Loucy (cell line): Measurements from ENCODE around the gene SPATA25.

Experiments
- H2AFZ ChIP-seq: fragments of 200-600 bp; sonication (generic); 2 replicates; pipeline ENCODE4 v1.6.0; 2016; ENCODE audit warnings: antibody characterized with exemption, mild to moderate bottlenecking, low read length, moderate library complexity
- H3F3A ChIP-seq: fragments of 200-600 bp; 2 replicates; pipeline ENCODE4 v1.6.0; 2016; ENCODE audit warnings: antibody characterized with exemption, low read depth, mild to moderate bottlenecking
- H3K27me3 ChIP-seq: fragments of 200-600 bp; sonication (generic); 2 replicates; pipeline ENCODE4 v1.6.1; 2014; ENCODE audit warnings: low read length, mild to moderate bottlenecking; ENCODE audit not compliant: insufficient read depth, poor library complexity, severe bottlenecking
- H3K36me3 ChIP-seq: fragments of 200-600 bp; sonication (generic); 2 replicates; pipeline ENCODE4 v1.6.1; 2016; ENCODE audit warnings: low read length; ENCODE audit not compliant: insufficient read depth
- H3K4me1 ChIP-seq: fragments of 200-600 bp; sonication (generic); 2 replicates; pipeline ENCODE4 v1.5.1; 2014; ENCODE audit warnings: low read length, mild to moderate bottlenecking; ENCODE audit not compliant: insufficient read depth, poor library complexity, severe bottlenecking
- H3K4me2 ChIP-seq: fragments of 200-600 bp; sonication (generic); 2 replicates; pipeline ENCODE4 v1.6.0; 2014; ENCODE audit warnings: antibody characterized with exemption, low read length, low read depth, mild to moderate bottlenecking; ENCODE audit not compliant: poor library complexity, severe bottlenecking
- H3K4me3 ChIP-seq: fragments of 200-600 bp; sonication (generic); 2 replicates; pipeline ENCODE4 v1.5.1; 2014; ENCODE audit warnings: low read length, mild to moderate bottlenecking, mixed read lengths; ENCODE audit not compliant: poor library complexity, severe bottlenecking
- H3K79me2 ChIP-seq: fragments of 200-600 bp; sonication (generic); 2 replicates; pipeline ENCODE4 v1.6.1; 2014; ENCODE audit warnings: low read length; ENCODE audit not compliant: insufficient read depth
- H3K9ac ChIP-seq: fragments of 200-600 bp; sonication (generic); 2 replicates; pipeline ENCODE4 v1.6.0; 2014; ENCODE audit warnings: mild to moderate bottlenecking, low read depth, low read length, moderate library complexity; ENCODE audit not compliant: poor library complexity, severe bottlenecking
- H3K9me2 ChIP-seq: fragments of 200-600 bp; sonication (generic); replicated peaks from 2 replicates; pipeline ENCODE4 v1.6.1; 2016; ENCODE audit warnings: low read depth, low read length, mixed read lengths
- H3K9me3 ChIP-seq: fragments of 200-600 bp; sonication (generic); 2 replicates; pipeline ENCODE4 v1.6.1; 2014; ENCODE audit warnings: mild to moderate bottlenecking, antibody characterized with exemption, low read length, low read depth; ENCODE audit not compliant: insufficient read depth
- H4K20me1 ChIP-seq: fragments of 200-600 bp; sonication (generic); 2 replicates; pipeline ENCODE4 v1.6.0; 2014; ENCODE audit warnings: antibody characterized with exemption, low read length, mild to moderate bottlenecking; ENCODE audit not compliant: insufficient read depth, poor library complexity, severe bottlenecking
- CTCF ChIP-seq: fragments of 200-600 bp; sonication (generic); conservative IDR thresholded peaks from 2 replicates; pipeline ENCODE4 v1.5.1; 2014; ENCODE audit warnings: mild to moderate bottlenecking, antibody characterized with exemption, low read length
- EZH2phosphoT487 ChIP-seq: fragments of 200-600 bp; IDR thresholded peaks from 2 replicates; pipeline ENCODE4 v1.6.1; 2018; ENCODE audit warnings: antibody characterized with exemption, mild to moderate bottlenecking, moderate library complexity, borderline replicate concordance

SPATA25 gene

DNA sequence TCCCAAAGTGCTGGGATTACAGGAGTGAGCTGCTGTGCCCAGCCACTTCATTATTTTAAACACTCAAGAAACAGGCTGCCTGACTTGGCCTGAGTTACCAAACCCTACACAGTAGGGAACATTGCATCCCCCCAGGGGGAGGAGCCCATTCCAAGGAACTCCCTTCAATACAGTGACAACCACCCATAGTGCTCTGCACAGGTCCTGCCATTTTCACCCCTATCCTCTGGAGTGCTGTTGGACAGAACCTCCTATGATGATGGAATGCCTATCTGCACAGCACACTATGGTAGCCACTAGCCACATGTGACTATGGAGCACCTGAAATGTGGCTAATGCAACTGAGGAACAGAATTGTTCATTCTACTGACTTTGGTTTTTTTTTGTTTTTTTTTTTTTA lies 42.0 kb downstream of the SPATA25 start:
- Histone ChIP-seq H3K9me2 (no peaks in the 10 kb centered on the region), H3K79me2 (no peaks in the 10 kb centered on the region), H3K9me3 (no peaks in the 10 kb centered on the region), H3K4me3 (no peak overlapping the region), H3K4me1 (no peaks in the 10 kb centered on the region), H3K9ac (no peak overlapping the region), H3K4me2 (no peak overlapping the region), H3K36me3 (peaks cover 13% of the 10 kb centered on the region; the same call in 1 of the 2 replicates), H2AFZ (no peak overlapping the region), H3F3A (no peaks in the 10 kb centered on the region), H4K20me1 (no peaks in the 10 kb centered on the region), H3K27me3 (no peaks in the 10 kb centered on the region)
- TF ChIP-seq CTCF (no peak), EZH2phosphoT487 (no peak)

GRCh38 chr20:45843506-45843905 lies 43.9 kb downstream of the SPATA25 start:
- TF ChIP-seq CTCF (no peak), EZH2phosphoT487 (no peak)
- H3K79me2 ChIP-seq: no peaks in the 10 kb centered on the region
- H2AFZ ChIP-seq: no peak overlapping the region
- no peak overlapping the region for H3K4me3 ChIP-seq
- H4K20me1 ChIP-seq: no peaks in the 10 kb centered on the region
- no peaks in the 10 kb centered on the region for H3F3A ChIP-seq
- H3K4me1 ChIP-seq: no peaks in the 10 kb centered on the region
- H3K27me3 ChIP-seq: no peaks in the 10 kb centered on the region
- peaks cover 13% of the 10 kb centered on the region; the same call in 1 of the 2 replicates for H3K36me3 ChIP-seq
- H3K9me2 ChIP-seq: no peaks in the 10 kb centered on the region
- H3K9me3 ChIP-seq: no peaks in the 10 kb centered on the region
- no peak overlapping the region for H3K9ac ChIP-seq
- H3K4me2 ChIP-seq: no peak overlapping the region

DNA sequence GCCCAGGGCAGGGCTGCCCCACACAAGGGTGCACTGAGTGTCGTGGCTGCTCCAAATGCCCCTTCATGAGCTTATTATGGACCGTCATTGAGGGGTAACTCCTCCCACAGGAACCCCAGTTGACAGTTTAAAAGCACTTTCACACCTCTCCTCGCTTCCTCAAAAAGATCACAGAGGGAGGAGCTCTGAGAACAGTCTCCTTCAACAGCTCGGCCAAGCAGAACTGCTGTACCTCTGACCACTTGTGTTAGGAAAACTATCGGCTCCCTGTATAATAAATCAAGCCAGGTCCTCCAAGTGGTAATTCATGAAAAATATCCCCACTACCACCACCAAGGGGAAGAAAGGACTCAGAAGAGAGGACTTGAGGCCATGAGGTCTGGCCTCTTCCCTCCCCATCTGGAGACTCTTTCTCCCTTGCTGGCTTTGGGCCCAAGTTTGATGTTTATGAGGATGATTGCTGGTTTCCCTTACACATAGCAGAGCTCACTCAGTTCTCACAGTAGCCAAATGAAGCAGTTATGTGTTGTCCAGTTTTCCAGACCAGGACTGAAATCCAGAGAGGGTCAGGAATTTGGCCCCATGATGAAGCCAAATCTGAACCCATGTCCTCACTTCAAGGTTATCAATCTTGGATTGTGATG lies 45.1 kb downstream of the SPATA25 start:
- Histone ChIP-seq H3F3A (no peaks in the 10 kb centered on the region), H3K4me3 (no peak overlapping the region), H4K20me1 (no peaks in the 10 kb centered on the region), H3K4me2 (no peak overlapping the region), H3K9me3 (no peaks in the 10 kb centered on the region), H3K79me2 (no peaks in the 10 kb centered on the region), H3K9ac (no peak overlapping the region), H3K27me3 (no peaks in the 10 kb centered on the region), H3K4me1 (no peaks in the 10 kb centered on the region), H3K36me3 (peaks cover 13% of the 10 kb centered on the region; the same call in 1 of the 2 replicates), H3K9me2 (no peaks in the 10 kb centered on the region), H2AFZ (no peak overlapping the region)
- TF ChIP-seq EZH2phosphoT487 (no peak), CTCF (no peak)
